Memory B cell (primary cell): Measurements from ENCODE around the gene ELMO1.

ENCODE experiments used
- ATAC-seq: fragments of 150-1000 bp; cut with Tn5 transposase; 2 replicates; pipeline ENCODE4 v1.10.0; 2021; ENCODE audit warnings: low read depth, mild to moderate bottlenecking, moderate library complexity
- DNase-seq, 2 donors: peaks; one replicate each; pipeline ENCODE4 v3.0.0; 2022; ENCODE audit warnings: low spot score in 2 of 2
- H3K27ac Mint-ChIP-seq: one replicate; pipeline ENCODE4 v1.8.0; 2022; ENCODE audit warnings: mild to moderate bottlenecking, moderate library complexity, mixed read lengths
- H3K27me3 Mint-ChIP-seq: one replicate; pipeline ENCODE4 v1.8.0; 2022; ENCODE audit warnings: mixed read lengths
- H3K36me3 Mint-ChIP-seq: one replicate; pipeline ENCODE4 v1.8.0; 2022; ENCODE audit warnings: mild to moderate bottlenecking, mixed read lengths
- H3K4me1 Mint-ChIP-seq: one replicate; pipeline ENCODE4 v1.8.0; 2022; ENCODE audit warnings: mixed read lengths
- H3K4me3 Mint-ChIP-seq: one replicate; pipeline ENCODE4 v1.8.0; 2022; ENCODE audit warnings: mild to moderate bottlenecking, moderate library complexity, mixed read lengths
- H3K9me3 Mint-ChIP-seq: one replicate; pipeline ENCODE4 v1.8.0; 2022; ENCODE audit warnings: mixed read lengths

The ELMO1 gene

DNA sequence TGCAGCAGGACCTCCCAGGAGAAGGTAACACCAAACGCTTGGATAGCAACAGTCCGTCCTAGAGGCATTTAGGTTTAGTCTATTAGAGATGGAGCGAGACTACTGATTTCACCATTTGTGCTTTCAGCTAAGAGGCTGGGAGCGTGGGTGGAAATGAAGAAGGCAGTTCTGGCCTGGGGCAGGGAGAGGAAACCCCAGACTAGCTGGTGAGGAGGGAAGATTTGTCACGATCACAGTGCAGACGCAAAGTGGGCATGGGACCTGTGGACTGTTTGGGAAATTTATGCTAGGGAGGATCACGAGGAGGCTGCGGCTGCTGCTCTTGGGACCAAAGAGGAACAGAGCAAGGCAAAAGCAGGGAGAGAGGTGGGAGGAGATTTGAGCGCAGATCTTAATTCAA, 594.0 kb downstream of the ELMO1 start:
- H3K9me3 Mint-ChIP-seq = peaks cover 8% of the 10 kb centered on the region
- no peak overlapping the region for H3K27ac Mint-ChIP-seq
- H3K27me3 Mint-ChIP-seq = no peaks in the 10 kb centered on the region
- no peaks in the 10 kb centered on the region for H3K4me1 Mint-ChIP-seq
- DNase-seq = no peak
- H3K36me3 Mint-ChIP-seq = peaks cover 52% of the 10 kb centered on the region
- H3K4me3 Mint-ChIP-seq = no peak overlapping the region
- ATAC-seq = no peak

DNA sequence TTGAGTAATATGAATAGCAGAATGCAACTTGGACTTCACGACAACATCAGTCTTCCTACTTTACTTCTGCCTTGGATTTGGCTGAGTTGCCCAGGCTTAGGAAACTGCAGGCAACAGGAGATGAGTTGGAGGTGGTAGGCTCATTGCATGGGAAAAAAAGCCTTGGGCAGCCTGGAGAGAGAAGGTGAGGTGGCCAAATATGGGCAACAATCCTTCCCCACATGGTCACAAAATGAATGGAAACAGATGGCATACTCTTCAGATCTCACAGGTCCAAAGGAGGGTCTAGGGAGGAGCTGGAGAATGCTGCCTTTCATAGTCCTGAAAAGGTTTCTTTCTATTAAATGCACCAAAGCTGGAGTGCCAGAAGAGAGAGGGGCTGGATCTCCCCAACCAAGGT, 595.7 kb downstream of the ELMO1 start:
- Mint-ChIP-seq H3K9me3 (peaks cover 11% of the 10 kb centered on the region), H3K27me3 (no peaks in the 10 kb centered on the region), H3K4me3 (no peak overlapping the region), H3K27ac (no peak overlapping the region), H3K4me1 (no peaks in the 10 kb centered on the region), H3K36me3 (peaks cover 42% of the 10 kb centered on the region)
- ATAC-seq = no peak
- no peak for DNase-seq

DNA sequence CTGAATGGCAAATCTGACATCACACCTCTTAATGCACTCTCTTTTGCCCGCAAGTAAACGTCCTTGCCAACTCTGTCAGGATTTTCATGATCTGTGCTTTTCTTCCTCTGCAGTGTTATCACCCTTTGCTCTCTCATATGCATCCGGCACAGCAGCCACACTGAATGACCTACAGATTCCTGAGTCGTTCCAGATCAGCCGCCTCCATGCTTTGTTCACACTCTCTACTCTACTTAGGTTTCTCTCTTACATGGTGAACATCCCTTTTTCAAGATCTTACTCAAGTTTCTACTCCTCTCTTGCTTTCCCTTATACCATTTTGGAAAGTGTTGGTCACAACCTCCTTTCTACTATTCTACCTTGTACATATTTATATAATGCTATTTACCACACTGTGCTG, 596.6 kb downstream of the ELMO1 start:
- H3K27ac Mint-ChIP-seq = no peak overlapping the region
- no peaks in the 10 kb centered on the region for H3K4me1 Mint-ChIP-seq
- H3K4me3 Mint-ChIP-seq = no peak overlapping the region
- DNase-seq (no peak), ATAC-seq (no peak)
- no peaks in the 10 kb centered on the region for H3K27me3 Mint-ChIP-seq
- H3K9me3 Mint-ChIP-seq = peaks cover 14% of the 10 kb centered on the region
- H3K36me3 Mint-ChIP-seq = peaks cover 38% of the 10 kb centered on the region

- ATAC-seq = no peak
- Mint-ChIP-seq H3K4me1 (no peaks in the 10 kb centered on the region), H3K27ac (no peak overlapping the region), H3K27me3 (no peaks in the 10 kb centered on the region), H3K36me3 (peaks cover 34% of the 10 kb centered on the region), H3K4me3 (no peak overlapping the region), H3K9me3 (peaks cover 17% of the 10 kb centered on the region)
- DNase-seq = no peak
Measured at GRCh38 chr7:36851382-36851781, 597.3 kb downstream of the ELMO1 start.

DNA sequence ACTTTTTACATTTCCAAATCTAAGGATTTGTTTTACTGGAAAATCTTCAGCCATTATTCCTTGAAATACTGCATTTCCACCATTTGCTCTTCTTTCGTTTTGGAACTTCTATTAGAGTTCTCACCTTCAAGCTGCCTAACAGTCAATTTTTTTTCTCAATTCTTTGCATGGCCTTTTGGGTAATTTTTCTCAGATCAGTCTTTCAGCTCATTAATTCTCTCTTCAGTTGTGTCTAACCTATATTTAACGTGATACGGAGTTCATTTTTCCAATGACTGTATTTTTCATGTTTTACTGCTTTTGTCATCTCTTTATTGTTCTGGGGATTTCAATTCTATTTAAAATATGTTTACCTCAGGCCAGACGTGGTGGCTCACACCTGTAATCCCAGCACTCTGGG, 600.7 kb downstream of the ELMO1 start:
- DNase-seq (no peak), ATAC-seq (no peak)
- Mint-ChIP-seq H3K4me1 (no peaks in the 10 kb centered on the region), H3K27ac (no peak overlapping the region), H3K27me3 (no peaks in the 10 kb centered on the region), H3K9me3 (peaks cover 16% of the 10 kb centered on the region), H3K36me3 (peaks cover 20% of the 10 kb centered on the region), H3K4me3 (no peak overlapping the region)

GRCh38 chr7:36844374-36844773, 604.3 kb downstream of the ELMO1 start:
- ATAC-seq (no peak), DNase-seq (no peak)
- no peak overlapping the region for H3K4me3 Mint-ChIP-seq
- H3K27ac Mint-ChIP-seq = no peak overlapping the region
- no peaks in the 10 kb centered on the region for H3K4me1 Mint-ChIP-seq
- peaks cover 11% of the 10 kb centered on the region for H3K9me3 Mint-ChIP-seq
- peaks cover 12% of the 10 kb centered on the region for H3K36me3 Mint-ChIP-seq
- no peaks in the 10 kb centered on the region for H3K27me3 Mint-ChIP-seq

DNA sequence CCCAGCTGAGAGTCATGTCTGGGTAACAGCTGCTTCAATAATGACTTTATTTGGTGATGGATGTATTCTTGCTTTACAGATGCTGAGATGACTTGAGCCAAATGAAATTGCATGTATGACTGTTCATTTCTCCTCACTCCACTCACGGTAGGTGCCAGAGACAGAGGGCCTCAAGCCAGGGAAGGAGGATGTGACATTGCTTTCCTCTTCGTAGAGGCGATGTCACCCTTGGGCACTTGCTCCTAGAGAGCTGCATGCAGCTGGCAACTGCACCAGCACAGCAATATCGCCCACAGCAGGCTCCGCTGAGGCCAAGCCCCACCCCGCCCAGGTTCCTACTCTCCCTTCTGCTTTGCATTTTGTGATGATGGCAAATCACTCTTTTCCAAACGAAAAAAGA, 607.8 kb downstream of the ELMO1 start:
- no peak for ATAC-seq
- peaks cover 6% of the 10 kb centered on the region for H3K9me3 Mint-ChIP-seq
- H3K27me3 Mint-ChIP-seq = no peaks in the 10 kb centered on the region
- no peaks in the 10 kb centered on the region for H3K4me1 Mint-ChIP-seq
- H3K4me3 Mint-ChIP-seq = no peak overlapping the region
- DNase-seq = no peak
- no peak overlapping the region for H3K27ac Mint-ChIP-seq
- peaks cover 6% of the 10 kb centered on the region for H3K36me3 Mint-ChIP-seq

GRCh38 chr7:36838616-36839225, 609.9 kb downstream of the ELMO1 start:
- no peaks in the 10 kb centered on the region for H3K27me3 Mint-ChIP-seq
- no peaks in the 10 kb centered on the region for H3K4me1 Mint-ChIP-seq
- H3K36me3 Mint-ChIP-seq = peaks cover 8% of the 10 kb centered on the region
- H3K27ac Mint-ChIP-seq = no peak overlapping the region
- ATAC-seq (no peak), DNase-seq (no peak)
- H3K9me3 Mint-ChIP-seq = peaks cover 5% of the 10 kb centered on the region
- no peak overlapping the region for H3K4me3 Mint-ChIP-seq

GRCh38 chr7:36831049-36831448, 617.6 kb downstream of the ELMO1 start:
- Mint-ChIP-seq H3K27ac (no peak overlapping the region), H3K9me3 (peaks cover 3% of the 10 kb centered on the region), H3K27me3 (no peaks in the 10 kb centered on the region), H3K4me3 (no peak overlapping the region), H3K4me1 (no peaks in the 10 kb centered on the region), H3K36me3 (peaks cover 5% of the 10 kb centered on the region)
- DNase-seq = no peak
- no peak for ATAC-seq

DNA sequence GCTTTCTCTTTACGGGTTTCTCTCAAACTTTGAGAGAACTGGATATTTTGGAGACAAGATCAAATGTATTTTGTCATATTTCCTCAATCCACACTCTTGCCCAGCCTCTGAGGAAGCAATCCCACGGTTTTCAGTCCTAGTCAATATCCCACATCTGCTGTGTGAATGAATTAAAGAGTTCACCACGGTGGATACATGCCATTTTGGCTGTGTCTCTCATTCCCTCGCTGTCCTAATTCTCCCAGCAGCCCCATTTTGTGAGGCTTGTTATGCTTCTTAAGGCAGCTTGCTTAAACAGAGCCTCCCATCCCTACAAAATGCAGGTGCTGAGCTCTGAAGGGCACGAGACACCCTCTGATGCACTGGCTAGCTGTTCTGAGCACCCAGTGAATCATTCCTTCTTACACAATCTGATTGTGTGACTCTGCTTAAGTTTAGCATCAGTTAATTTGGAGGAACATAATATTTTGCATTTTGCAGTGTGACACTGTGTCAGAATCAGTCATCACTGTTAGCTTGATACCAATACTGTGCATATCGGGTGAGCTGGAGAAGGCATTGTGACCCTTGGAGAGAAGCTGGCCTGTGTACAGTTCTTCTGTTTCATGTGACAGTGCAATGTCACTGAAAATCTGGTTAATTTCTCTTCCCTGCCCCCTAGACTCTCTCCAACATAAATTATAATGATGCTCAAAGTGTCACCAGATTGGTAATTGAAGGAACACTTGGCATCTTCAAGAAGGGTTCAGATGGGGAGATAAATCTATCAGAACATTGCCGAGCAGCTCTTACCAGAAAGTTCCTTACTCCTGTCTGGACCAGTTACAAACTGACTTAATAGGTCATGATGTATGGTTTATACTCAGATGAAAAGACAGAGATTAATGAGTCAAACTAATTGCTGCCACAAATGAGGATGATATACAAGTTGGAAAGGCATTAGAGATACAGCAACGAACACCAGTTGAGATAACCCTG, 620.6 kb downstream of the ELMO1 start:
- no peak for DNase-seq
- no peak overlapping the region for H3K27ac Mint-ChIP-seq

DNA sequence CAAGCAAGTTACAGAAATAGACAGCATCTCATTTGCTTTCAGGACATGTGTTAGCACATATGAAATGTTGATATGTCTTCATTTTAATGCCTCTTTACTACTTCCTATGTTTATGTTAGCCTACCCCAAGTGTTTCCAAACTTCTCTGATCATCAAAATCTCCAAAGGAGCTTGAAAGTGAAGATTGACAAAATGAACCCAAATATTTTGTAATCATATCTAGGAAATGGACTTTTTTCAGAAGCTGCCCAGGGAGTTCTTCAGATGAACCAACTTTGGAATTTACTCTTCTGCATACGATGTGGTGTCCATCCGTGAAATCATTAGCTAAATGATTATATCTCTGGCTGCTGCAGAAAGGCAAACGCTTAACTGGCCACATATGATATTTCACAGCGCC, 623.2 kb downstream of the ELMO1 start:
- no peak for DNase-seq
- H3K27me3 Mint-ChIP-seq = no peaks in the 10 kb centered on the region
- peaks cover 2% of the 10 kb centered on the region for H3K9me3 Mint-ChIP-seq
- no peaks in the 10 kb centered on the region for H3K4me1 Mint-ChIP-seq
- no peak overlapping the region for H3K27ac Mint-ChIP-seq
- H3K36me3 Mint-ChIP-seq = peaks cover 6% of the 10 kb centered on the region
- no peak for ATAC-seq
- H3K4me3 Mint-ChIP-seq = no peak overlapping the region

More for the DNA sequence above, 620.6 kb downstream of the ELMO1 start:
- H3K4me1 Mint-ChIP-seq = no peaks in the 10 kb centered on the region
- H3K9me3 Mint-ChIP-seq = no peaks in the 10 kb centered on the region
- ATAC-seq = no peak
- H3K27me3 Mint-ChIP-seq = no peaks in the 10 kb centered on the region
- no peak overlapping the region for H3K4me3 Mint-ChIP-seq
- H3K36me3 Mint-ChIP-seq = peaks cover 1% of the 10 kb centered on the region

DNA sequence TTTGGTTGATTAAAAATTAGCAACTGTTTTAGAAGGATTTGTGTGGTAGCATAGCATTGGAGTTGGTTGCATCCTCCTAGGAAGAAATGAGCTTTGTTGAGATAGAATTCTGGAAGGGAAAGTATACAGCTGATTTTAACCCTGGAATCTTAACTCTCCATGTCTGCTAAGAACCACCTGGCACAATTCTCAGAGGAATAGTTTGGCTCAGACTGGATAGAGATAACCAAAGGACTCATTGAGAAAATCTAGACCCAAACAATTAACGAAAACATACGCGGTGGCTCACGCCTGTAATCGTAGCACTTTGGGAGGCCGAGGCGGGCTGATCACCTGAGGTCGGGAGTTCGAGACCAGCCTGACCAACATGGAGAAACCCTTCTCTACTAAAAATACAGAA, 625.3 kb downstream of the ELMO1 start:
- Mint-ChIP-seq H3K4me1 (peaks cover 3% of the 10 kb centered on the region), H3K36me3 (peaks cover 5% of the 10 kb centered on the region), H3K9me3 (peaks cover 2% of the 10 kb centered on the region), H3K27me3 (no peaks in the 10 kb centered on the region), H3K4me3 (no peak overlapping the region), H3K27ac (no peak overlapping the region)
- DNase-seq (no peak), ATAC-seq (no peak)

DNA sequence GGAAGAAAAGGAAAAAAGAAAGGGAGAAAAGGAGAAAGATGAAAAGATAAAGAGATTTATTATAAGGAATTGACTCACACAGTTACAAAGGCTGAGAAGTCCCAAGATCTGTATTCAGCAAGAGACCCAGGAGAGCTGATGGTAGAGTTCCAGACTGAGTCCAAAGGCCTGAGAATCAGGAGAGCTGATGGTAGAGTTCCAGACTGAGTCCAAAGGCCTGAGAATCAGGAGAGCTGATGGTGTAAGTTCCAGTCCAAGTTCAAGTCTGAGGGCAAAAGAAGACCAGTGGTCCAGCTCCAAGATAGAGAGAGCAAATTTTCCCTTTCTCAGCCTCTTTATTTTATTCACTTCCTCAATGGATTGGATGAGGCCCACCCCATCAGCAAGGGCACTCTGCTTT, 627.0 kb downstream of the ELMO1 start:
- DNase-seq (no peak), ATAC-seq (no peak)
- Mint-ChIP-seq H3K4me1 (peaks cover 3% of the 10 kb centered on the region), H3K27ac (no peak overlapping the region), H3K27me3 (no peaks in the 10 kb centered on the region), H3K9me3 (peaks cover 2% of the 10 kb centered on the region), H3K36me3 (peaks cover 5% of the 10 kb centered on the region), H3K4me3 (no peak overlapping the region)

GRCh38 chr7:36820527-36821170, 628.0 kb downstream of the ELMO1 start:
- Mint-ChIP-seq H3K4me3 (no peak overlapping the region), H3K27me3 (no peaks in the 10 kb centered on the region), H3K9me3 (peaks cover 2% of the 10 kb centered on the region), H3K36me3 (peaks cover 5% of the 10 kb centered on the region), H3K4me1 (peaks cover 3% of the 10 kb centered on the region), H3K27ac (no peak overlapping the region)
- no peak for DNase-seq
- ATAC-seq = no peak
